ENCODE results near the gene ERICH3. TPM values are rescaled to one million over a fixed set of nuclear protein-coding genes. Genes with fewer than 3 reads are reported as not detected.

ERICH3 gene
- total RNA-seq, 4 donors from 2014 or later = 0.13 TPM; not detected in 3

DNA sequence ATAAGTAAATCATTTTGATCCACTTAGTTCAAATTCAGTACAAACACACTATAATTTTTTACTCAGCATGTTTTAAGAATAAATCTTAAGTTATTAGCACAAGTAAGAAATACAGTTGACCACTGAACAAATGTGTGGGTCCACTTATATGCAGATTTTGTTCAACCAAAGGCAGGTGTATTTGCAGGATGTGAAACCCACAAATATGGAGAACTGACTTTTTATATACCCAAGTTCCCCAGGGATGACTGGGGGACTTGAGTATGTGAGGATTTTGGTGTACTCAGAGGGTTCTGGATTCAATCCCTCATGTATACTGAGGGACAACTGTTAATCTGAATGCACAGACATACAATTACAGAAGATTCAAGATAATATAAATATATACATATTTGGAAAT is 25.7 kb upstream of the ERICH3 start:
- TF ChIP-seq, protein P1, sequence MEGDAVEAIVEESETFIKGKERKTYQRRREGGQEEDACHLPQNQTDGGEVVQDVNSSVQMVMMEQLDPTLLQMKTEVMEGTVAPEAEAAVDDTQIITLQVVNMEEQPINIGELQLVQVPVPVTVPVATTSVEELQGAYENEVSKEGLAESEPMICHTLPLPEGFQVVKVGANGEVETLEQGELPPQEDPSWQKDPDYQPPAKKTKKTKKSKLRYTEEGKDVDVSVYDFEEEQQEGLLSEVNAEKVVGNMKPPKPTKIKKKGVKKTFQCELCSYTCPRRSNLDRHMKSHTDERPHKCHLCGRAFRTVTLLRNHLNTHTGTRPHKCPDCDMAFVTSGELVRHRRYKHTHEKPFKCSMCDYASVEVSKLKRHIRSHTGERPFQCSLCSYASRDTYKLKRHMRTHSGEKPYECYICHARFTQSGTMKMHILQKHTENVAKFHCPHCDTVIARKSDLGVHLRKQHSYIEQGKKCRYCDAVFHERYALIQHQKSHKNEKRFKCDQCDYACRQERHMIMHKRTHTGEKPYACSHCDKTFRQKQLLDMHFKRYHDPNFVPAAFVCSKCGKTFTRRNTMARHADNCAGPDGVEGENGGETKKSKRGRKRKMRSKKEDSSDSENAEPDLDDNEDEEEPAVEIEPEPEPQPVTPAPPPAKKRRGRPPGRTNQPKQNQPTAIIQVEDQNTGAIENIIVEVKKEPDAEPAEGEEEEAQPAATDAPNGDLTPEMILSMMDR (IDR thresholded peaks at IDR 0.05) = no peak
- no peak for TF ChIP-seq POLR2AphosphoS5 (IDR thresholded peaks at IDR 0.05)
- no peak for TF ChIP-seq EP300 (IDR thresholded peaks at IDR 0.05)
- no peak for TF ChIP-seq POLR2A (IDR thresholded peaks at IDR 0.05)
- no peak for ATAC-seq
- Histone ChIP-seq H3K27me3 (no peaks in the 10 kb centered on the region), H3K4me3 (no peak overlapping the region), H3K4me1 (no peaks in the 10 kb centered on the region), H3K9me3 (no peaks in the 10 kb centered on the region), H3K27ac (no peak overlapping the region), H3K36me3 (peaks cover 0 to 30% of the 10 kb centered on the region in 2 donors)

DNA sequence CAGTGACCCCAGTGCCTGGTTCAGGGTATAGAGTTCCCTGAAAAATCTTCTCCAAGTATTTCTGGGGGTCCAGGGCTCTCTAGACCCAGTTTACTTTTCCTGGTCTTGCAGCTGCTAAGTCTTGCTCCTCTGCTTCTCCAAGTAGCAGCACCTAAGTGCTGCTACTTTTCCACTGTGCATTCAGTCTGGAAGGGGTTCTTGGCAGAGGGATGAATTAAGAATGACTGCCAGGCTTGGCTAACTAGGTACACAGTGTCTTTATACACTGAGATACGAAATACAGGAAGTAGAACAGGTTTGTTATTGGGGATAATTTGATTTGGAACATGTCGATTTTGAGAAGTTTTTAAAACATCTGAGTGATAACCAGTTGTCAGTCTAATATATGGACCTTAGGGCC is 24.2 kb upstream of the ERICH3 start:
- Histone ChIP-seq H3K27me3 (no peaks in the 10 kb centered on the region), H3K36me3 (peaks cover 0 to 15% of the 10 kb centered on the region in 2 donors), H3K4me3 (no peak overlapping the region), H3K9me3 (no peaks in the 10 kb centered on the region), H3K27ac (no peak overlapping the region), H3K4me1 (no peaks in the 10 kb centered on the region)
- TF ChIP-seq, protein P1 (IDR thresholded peaks at IDR 0.05) = no peak
- TF ChIP-seq POLR2AphosphoS5 (IDR thresholded peaks at IDR 0.05) (no peak), POLR2A (IDR thresholded peaks at IDR 0.05) (no peak), EP300 (IDR thresholded peaks at IDR 0.05) (no peak)
- WGBS, 2 donors (ENCODE audit: low coverage in 1 of 2) = 33% methylated on average over 1 of the region's 2 CpGs; no CpG with 5 or more reads in 1 of the 2 donors
- ATAC-seq = no peak

DNA sequence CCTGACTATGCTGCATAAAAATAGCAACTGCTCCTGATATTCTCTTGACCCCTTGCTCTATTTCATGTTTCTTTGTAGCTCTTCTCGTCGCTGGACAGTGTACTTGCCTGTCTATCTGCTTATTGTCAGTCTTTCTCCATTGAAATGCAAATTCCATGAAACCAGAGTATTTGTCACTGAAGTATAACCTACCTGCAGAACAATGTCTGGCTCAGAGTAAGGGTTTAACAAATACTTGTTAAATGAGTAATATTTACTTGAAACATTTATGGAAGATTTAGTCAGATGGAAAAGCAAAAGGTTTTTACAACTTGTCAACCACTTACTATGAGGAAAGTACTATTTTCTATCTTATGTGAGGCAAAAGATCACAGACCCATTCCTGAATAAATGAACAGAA is 19.9 kb upstream of the ERICH3 start:
- TF ChIP-seq, protein P1 (IDR thresholded peaks at IDR 0.05) = no peak
- TF ChIP-seq POLR2AphosphoS5 (IDR thresholded peaks at IDR 0.05) (no peak), EP300 (IDR thresholded peaks at IDR 0.05) (no peak), POLR2A (IDR thresholded peaks at IDR 0.05) (no peak)
- WGBS, 2 donors (ENCODE audit: low coverage in 1 of 2) = 87% methylated on average over 2 of the region's 2 CpGs; no CpG with 5 or more reads in 1 of the 2 donors
- ATAC-seq = no peak
- H3K9me3 ChIP-seq = no peaks in the 10 kb centered on the region
- no peak overlapping the region for H3K27ac ChIP-seq
- H3K36me3 ChIP-seq = no peaks in the 10 kb centered on the region
- peaks cover 0 to 8% (median 0%) of the 10 kb centered on the region in 3 donors for H3K4me1 ChIP-seq
- no peak overlapping the region for H3K4me3 ChIP-seq
- no peaks in the 10 kb centered on the region for H3K27me3 ChIP-seq

DNA sequence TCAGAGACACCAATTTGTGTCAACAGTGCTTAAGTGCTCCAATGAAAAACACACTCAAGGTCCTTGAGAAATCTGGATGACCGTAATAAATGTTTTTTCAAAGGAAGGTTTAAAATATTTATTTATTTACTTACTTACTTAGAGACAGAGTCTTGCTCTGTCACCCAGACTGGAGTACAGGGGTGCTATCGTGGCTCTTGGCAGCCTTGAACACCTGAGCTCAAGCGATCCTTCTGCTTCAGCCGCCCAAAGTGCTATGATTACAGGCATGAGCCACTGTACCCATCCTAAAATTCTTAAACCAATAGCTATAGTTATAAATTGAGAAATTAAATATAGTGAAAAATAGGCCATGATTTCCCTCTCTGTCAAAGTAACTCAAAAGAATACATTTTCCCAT is 17.3 kb upstream of the ERICH3 start:
- ATAC-seq = no peak
- WGBS, 2 donors (ENCODE audit: low coverage in 1 of 2) = 75 to 83% methylated on average over 4 of the region's 4 CpGs
- TF ChIP-seq, protein P1 (IDR thresholded peaks at IDR 0.05) = no peak
- TF ChIP-seq POLR2A (IDR thresholded peaks at IDR 0.05) = no peak
- TF ChIP-seq POLR2AphosphoS5 (IDR thresholded peaks at IDR 0.05) = no peak
- TF ChIP-seq EP300 (IDR thresholded peaks at IDR 0.05) = no peak
- no peaks in the 10 kb centered on the region for H3K36me3 ChIP-seq
- no peak overlapping the region for H3K4me3 ChIP-seq
- H3K9me3 ChIP-seq = no peaks in the 10 kb centered on the region
- H3K27me3 ChIP-seq = no peaks in the 10 kb centered on the region
- H3K27ac ChIP-seq = no peak overlapping the region
- H3K4me1 ChIP-seq = peaks cover 0 to 8% (median 0%) of the 10 kb centered on the region in 3 donors

DNA sequence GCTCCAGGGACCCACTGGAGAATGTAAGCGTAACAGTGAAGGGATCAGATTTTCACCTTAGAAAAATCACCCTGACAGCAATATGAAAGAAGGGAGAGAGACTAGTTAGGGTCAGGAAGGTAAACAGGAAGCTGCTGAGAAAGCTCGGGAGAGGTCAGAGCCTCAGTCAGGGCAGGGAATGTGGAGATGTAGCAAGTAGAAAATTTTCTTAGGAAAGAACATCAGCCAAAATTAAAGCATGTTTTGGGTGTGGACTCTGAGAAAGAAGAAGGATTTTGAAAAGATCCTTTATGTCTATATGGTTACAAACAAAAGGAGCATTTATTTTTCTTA is 16.7 kb upstream of the ERICH3 start:
- TF ChIP-seq EP300 (IDR thresholded peaks at IDR 0.05) (no peak), POLR2A (IDR thresholded peaks at IDR 0.05) (no peak), POLR2AphosphoS5 (IDR thresholded peaks at IDR 0.05) (no peak)
- TF ChIP-seq, protein P1 (IDR thresholded peaks at IDR 0.05) = no peak
- 0% methylated on average over 2 of the region's 2 CpGs for WGBS, 2 donors (ENCODE audit: low coverage in 1 of 2)
- no peak overlapping the region for H3K27ac ChIP-seq
- H3K9me3 ChIP-seq = no peaks in the 10 kb centered on the region
- H3K4me3 ChIP-seq = no peak overlapping the region
- H3K36me3 ChIP-seq = no peaks in the 10 kb centered on the region
- peaks cover 0 to 8% (median 0%) of the 10 kb centered on the region in 3 donors for H3K4me1 ChIP-seq
- no peak for ATAC-seq
- H3K27me3 ChIP-seq = no peaks in the 10 kb centered on the region
